WTC11 (cell line): ENCODE results near the gene LRP1. TPM values are rescaled to one million over a fixed set of nuclear protein-coding genes. Genes with fewer than 3 reads are reported as not detected.

Experiments used
- ATAC-seq: fragments of 200-7000 bp; cut with Tn5 transposase; 2 replicates; pipeline ENCODE4 v1.10.0; 2021; ENCODE audit warnings: mild to moderate bottlenecking, moderate library complexity
- CTCF ChIA-PET: fragments of 300-600 bp; sonication (Branson Sonifier 250); formaldehyde crosslinking; loops from one replicate; lab custom pipeline; 2021; ENCODE audit warnings: antibody characterized with exemption; lab: Charles Lee
- POLR2A ChIA-PET: fragments of 350-600 bp; sonication (Branson Sonifier 250); formaldehyde crosslinking; loops from one replicate; lab custom pipeline; 2021; ENCODE audit warnings: antibody characterized with exemption; lab: Charles Lee
- DNase-seq: peaks from one replicate; pipeline ENCODE4 v3.0.0; 2021; ENCODE audit warnings: low spot score
- H3K27ac Mint-ChIP-seq: 2 replicates; pipeline ENCODE4 v1.8.0; 2021; ENCODE audit warnings: mixed read lengths
- H3K27me3 Mint-ChIP-seq: 2 replicates; pipeline ENCODE4 v1.8.0; 2021; ENCODE audit warnings: low read depth, mild to moderate bottlenecking, moderate library complexity, mixed read lengths
- H3K36me3 Mint-ChIP-seq: 2 replicates; pipeline ENCODE4 v1.8.0; 2021; ENCODE audit warnings: mixed read lengths
- H3K4me1 Mint-ChIP-seq: 2 replicates; pipeline ENCODE4 v1.8.0; 2022; ENCODE audit warnings: mixed read lengths
- H3K4me3 Mint-ChIP-seq: 2 replicates; pipeline ENCODE4 v1.8.0; 2021; ENCODE audit warnings: mild to moderate bottlenecking, moderate library complexity, mixed read lengths
- H3K9me3 Mint-ChIP-seq: 2 replicates; pipeline ENCODE4 v1.8.0; 2021; ENCODE audit warnings: mixed read lengths
- AFF4 ChIP-seq: sonication (generic); formaldehyde crosslinking; IDR thresholded peaks from 2 replicates; pipeline ENCODE4 v1.8.1; 2023; ENCODE audit warnings: mild to moderate bottlenecking, missing genetic modification reagents, borderline replicate concordance
- ATF1 ChIP-seq: sonication (generic); formaldehyde crosslinking; IDR thresholded peaks from 2 replicates; pipeline ENCODE4 v1.8.1; 2023; ENCODE audit warnings: mild to moderate bottlenecking, moderate library complexity, missing genetic modification reagents
- CREM ChIP-seq: sonication (generic); formaldehyde crosslinking; IDR thresholded peaks from 2 replicates; pipeline ENCODE4 v1.8.1; 2022; ENCODE audit warnings: mild to moderate bottlenecking, missing genetic modification reagents, moderate library complexity
- JAZF1 ChIP-seq: fragments of 250-450 bp; sonication (Bioruptor Pico); IDR thresholded peaks from 2 replicates; pipeline ENCODE4 v1.9.0; 2021; ENCODE audit warnings: moderate library complexity, mild to moderate bottlenecking, inconsistent platforms
- NR2C2 ChIP-seq: sonication (generic); formaldehyde crosslinking; IDR thresholded peaks from 2 replicates; pipeline ENCODE4 v1.8.0; 2022; ENCODE audit warnings: mild to moderate bottlenecking, missing genetic modification reagents
- TEAD1 ChIP-seq: sonication (generic); formaldehyde crosslinking; IDR thresholded peaks from 2 replicates; pipeline ENCODE4 v1.8.0; 2022; ENCODE audit warnings: mild to moderate bottlenecking, missing genetic modification reagents
- USF2 ChIP-seq: sonication (generic); formaldehyde crosslinking; IDR thresholded peaks from 2 replicates; pipeline ENCODE4 v1.8.1; 2023; ENCODE audit warnings: mild to moderate bottlenecking, missing genetic modification reagents, moderate library complexity
- ZNF121 ChIP-seq: sonication (generic); formaldehyde crosslinking; IDR thresholded peaks from 2 replicates; pipeline ENCODE4 v1.8.0; 2023; ENCODE audit warnings: missing genetic modification reagents
- ZNF232 ChIP-seq: sonication (generic); formaldehyde crosslinking; IDR thresholded peaks from 2 replicates; pipeline ENCODE4 v1.8.0; 2022; ENCODE audit warnings: mild to moderate bottlenecking, missing genetic modification reagents
- total RNA-seq: library from RNA; stranded (reverse); gene quantifications from 3 replicates; pipeline ENCODE4 v1.2.3, GENCODE V29; 2021
- TF ChIP-seq, protein P1 (sequence below): sonication (generic); formaldehyde crosslinking; IDR thresholded peaks from 2 replicates; pipeline ENCODE4 v1.8.0; 2022; ENCODE audit warnings: mild to moderate bottlenecking, missing genetic modification reagents
- TF ChIP-seq, protein P2 (sequence below): sonication (generic); formaldehyde crosslinking; IDR thresholded peaks from 2 replicates; pipeline ENCODE4 v1.8.0; 2023; ENCODE audit warnings: missing genetic modification reagents, mild to moderate bottlenecking, borderline replicate concordance
- TF ChIP-seq, protein P3 (sequence below): sonication (generic); formaldehyde crosslinking; IDR thresholded peaks from 2 replicates; pipeline ENCODE4 v1.8.1; 2023; ENCODE audit warnings: mild to moderate bottlenecking, moderate library complexity, missing genetic modification reagents

LRP1 gene
- total RNA-seq, 1 experiment from 2014 or later, result 120 TPM

- Mint-ChIP-seq H3K36me3 (peaks cover 15% of the 10 kb centered on the region), H3K9me3 (no peaks in the 10 kb centered on the region), H3K4me3 (no peak overlapping the region), H3K4me1 (peaks cover 32% of the 10 kb centered on the region), H3K27ac (no peak overlapping the region; the same call in 1 of the 2 replicates), H3K27me3 (no peaks in the 10 kb centered on the region)
- DNase-seq (no peak), ATAC-seq (no peak)
- ChIA-PET CTCF (interaction anchor here (0.6 to 5.6 kb wide), 3 partner anchors 14 to 355 kb away, joined by 3 to 270 read pairs (median 14); no protein-coding TSS in a partner anchor), POLR2A (no interaction called here)
- TF ChIP-seq ZNF232 (no peak), ATF1 (no peak), USF2 (CRISPR knock-in tag) (no peak), TEAD1 (CRISPR knock-in tag) (no peak), AFF4 (CRISPR knock-in tag) (no peak), JAZF1 (CRISPR knock-in tag) (no peak), CREM (CRISPR knock-in tag) (no peak), ZNF121 (CRISPR knock-in tag) (no peak), NR2C2 (CRISPR knock-in tag) (no peak)
- TF ChIP-seq, protein P1, sequence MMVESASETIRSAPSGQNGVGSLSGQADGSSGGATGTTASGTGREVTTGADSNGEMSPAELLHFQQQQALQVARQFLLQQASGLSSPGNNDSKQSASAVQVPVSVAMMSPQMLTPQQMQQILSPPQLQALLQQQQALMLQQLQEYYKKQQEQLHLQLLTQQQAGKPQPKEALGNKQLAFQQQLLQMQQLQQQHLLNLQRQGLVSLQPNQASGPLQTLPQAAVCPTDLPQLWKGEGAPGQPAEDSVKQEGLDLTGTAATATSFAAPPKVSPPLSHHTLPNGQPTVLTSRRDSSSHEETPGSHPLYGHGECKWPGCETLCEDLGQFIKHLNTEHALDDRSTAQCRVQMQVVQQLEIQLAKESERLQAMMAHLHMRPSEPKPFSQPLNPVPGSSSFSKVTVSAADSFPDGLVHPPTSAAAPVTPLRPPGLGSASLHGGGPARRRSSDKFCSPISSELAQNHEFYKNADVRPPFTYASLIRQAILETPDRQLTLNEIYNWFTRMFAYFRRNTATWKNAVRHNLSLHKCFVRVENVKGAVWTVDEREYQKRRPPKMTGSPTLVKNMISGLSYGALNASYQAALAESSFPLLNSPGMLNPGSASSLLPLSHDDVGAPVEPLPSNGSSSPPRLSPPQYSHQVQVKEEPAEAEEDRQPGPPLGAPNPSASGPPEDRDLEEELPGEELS (CRISPR knock-in tag), result no peak
- TF ChIP-seq, protein P2, sequence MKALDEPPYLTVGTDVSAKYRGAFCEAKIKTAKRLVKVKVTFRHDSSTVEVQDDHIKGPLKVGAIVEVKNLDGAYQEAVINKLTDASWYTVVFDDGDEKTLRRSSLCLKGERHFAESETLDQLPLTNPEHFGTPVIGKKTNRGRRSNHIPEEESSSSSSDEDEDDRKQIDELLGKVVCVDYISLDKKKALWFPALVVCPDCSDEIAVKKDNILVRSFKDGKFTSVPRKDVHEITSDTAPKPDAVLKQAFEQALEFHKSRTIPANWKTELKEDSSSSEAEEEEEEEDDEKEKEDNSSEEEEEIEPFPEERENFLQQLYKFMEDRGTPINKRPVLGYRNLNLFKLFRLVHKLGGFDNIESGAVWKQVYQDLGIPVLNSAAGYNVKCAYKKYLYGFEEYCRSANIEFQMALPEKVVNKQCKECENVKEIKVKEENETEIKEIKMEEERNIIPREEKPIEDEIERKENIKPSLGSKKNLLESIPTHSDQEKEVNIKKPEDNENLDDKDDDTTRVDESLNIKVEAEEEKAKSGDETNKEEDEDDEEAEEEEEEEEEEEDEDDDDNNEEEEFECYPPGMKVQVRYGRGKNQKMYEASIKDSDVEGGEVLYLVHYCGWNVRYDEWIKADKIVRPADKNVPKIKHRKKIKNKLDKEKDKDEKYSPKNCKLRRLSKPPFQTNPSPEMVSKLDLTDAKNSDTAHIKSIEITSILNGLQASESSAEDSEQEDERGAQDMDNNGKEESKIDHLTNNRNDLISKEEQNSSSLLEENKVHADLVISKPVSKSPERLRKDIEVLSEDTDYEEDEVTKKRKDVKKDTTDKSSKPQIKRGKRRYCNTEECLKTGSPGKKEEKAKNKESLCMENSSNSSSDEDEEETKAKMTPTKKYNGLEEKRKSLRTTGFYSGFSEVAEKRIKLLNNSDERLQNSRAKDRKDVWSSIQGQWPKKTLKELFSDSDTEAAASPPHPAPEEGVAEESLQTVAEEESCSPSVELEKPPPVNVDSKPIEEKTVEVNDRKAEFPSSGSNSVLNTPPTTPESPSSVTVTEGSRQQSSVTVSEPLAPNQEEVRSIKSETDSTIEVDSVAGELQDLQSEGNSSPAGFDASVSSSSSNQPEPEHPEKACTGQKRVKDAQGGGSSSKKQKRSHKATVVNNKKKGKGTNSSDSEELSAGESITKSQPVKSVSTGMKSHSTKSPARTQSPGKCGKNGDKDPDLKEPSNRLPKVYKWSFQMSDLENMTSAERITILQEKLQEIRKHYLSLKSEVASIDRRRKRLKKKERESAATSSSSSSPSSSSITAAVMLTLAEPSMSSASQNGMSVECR (CRISPR knock-in tag), result no peak
- TF ChIP-seq, protein P3, sequence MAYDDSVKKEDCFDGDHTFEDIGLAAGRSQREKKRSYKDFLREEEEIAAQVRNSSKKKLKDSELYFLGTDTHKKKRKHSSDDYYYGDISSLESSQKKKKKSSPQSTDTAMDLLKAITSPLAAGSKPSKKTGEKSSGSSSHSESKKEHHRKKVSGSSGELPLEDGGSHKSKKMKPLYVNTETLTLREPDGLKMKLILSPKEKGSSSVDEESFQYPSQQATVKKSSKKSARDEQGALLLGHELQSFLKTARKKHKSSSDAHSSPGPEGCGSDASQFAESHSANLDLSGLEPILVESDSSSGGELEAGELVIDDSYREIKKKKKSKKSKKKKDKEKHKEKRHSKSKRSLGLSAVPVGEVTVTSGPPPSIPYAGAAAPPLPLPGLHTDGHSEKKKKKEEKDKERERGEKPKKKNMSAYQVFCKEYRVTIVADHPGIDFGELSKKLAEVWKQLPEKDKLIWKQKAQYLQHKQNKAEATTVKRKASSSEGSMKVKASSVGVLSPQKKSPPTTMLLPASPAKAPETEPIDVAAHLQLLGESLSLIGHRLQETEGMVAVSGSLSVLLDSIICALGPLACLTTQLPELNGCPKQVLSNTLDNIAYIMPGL (CRISPR knock-in tag), result no peak
Measured at GRCh38 chr12:57107456-57108155, 20.7 kb upstream of the LRP1 start.
